ENCODE measurements around the gene SH3GL2.

- no peak for TF ChIP-seq EZH2 (IDR thresholded peaks at IDR 0.05; ENCODE audit: insufficient read depth, poor library complexity, severe bottlenecking)
- TF ChIP-seq EZH2phosphoT487 (IDR thresholded peaks at IDR 0.05; ENCODE audit: insufficient read depth, low read depth), result no peak
Measured at GRCh38 chr9:17824616-17825264, 245.9 kb downstream of the SH3GL2 start.

All from GM23248 (cell line).